Activated naive CD8-positive, alpha-beta T cell treated with anti-CD3 and anti-CD28 coated beads, Interleukin-2, amount 50 U/mL, for 16 hours (primary cell): ENCODE data around the gene TSPAN15.
"Not testable (repeated sequence)": the region's sequence is repeated elsewhere in the genome, so short reads cannot be mapped to it uniquely, and the experiment has no call there.

Experiments
- DNase-seq: peaks from one replicate; pipeline ENCODE4 v3.0.0-alpha.2; 2020; ENCODE audit warnings: low read depth, low spot score

TSPAN15 gene

GRCh38 chr10:69503001-69503895 is 52.0 kb downstream of the TSPAN15 start:
- no peak for DNase-seq

GRCh38 chr10:69503896-69504265 is 52.6 kb downstream of the TSPAN15 start:
- DNase-seq: no peak

GRCh38 chr10:69504576-69505250 is 53.4 kb downstream of the TSPAN15 start:
- no peak for DNase-seq

GRCh38 chr10:69505636-69506318 is 54.5 kb downstream of the TSPAN15 start:
- no peak for DNase-seq

- no peak for DNase-seq
These were observed 55.2 kb downstream of the TSPAN15 start for GRCh38 chr10:69506487-69506833.

GRCh38 chr10:69506834-69507713 is 55.8 kb downstream of the TSPAN15 start:
- DNase-seq: no peak

- no peak for DNase-seq
These were observed 57.6 kb downstream of the TSPAN15 start for GRCh38 chr10:69508738-69509340.

- no peak for DNase-seq
These were observed 61.6 kb downstream of the TSPAN15 start for GRCh38 chr10:69512901-69513300.

- no peak for DNase-seq
These were observed 62.4 kb downstream of the TSPAN15 start for GRCh38 chr10:69513617-69514016.

GRCh38 chr10:69515699-69516259 is 64.5 kb downstream of the TSPAN15 start:
- DNase-seq: peak; percentile 61

- no peak for DNase-seq
These were observed 65.1 kb downstream of the TSPAN15 start for GRCh38 chr10:69516316-69516715.

GRCh38 chr10:69516796-69517195 is 65.5 kb downstream of the TSPAN15 start:
- DNase-seq: no peak

GRCh38 chr10:69517271-69517848 is 66.1 kb downstream of the TSPAN15 start:
- no peak for DNase-seq

- no peak for DNase-seq
These were observed 76.7 kb downstream of the TSPAN15 start for GRCh38 chr10:69527961-69528360.

- no peak for DNase-seq
These were observed 82.4 kb downstream of the TSPAN15 start for GRCh38 chr10:69533658-69534057.

- DNase-seq: not testable (repeated sequence)
These were observed 85.3 kb downstream of the TSPAN15 start for GRCh38 chr10:69536521-69536920.

- no peak for DNase-seq
These were observed 86.2 kb downstream of the TSPAN15 start for GRCh38 chr10:69537449-69537848.

GRCh38 chr10:69538461-69538860 is 87.2 kb downstream of the TSPAN15 start:
- no peak for DNase-seq

GRCh38 chr10:69541463-69541862 is 90.2 kb downstream of the TSPAN15 start:
- no peak for DNase-seq

- no peak for DNase-seq
These were observed 98.7 kb downstream of the TSPAN15 start for GRCh38 chr10:69549959-69550358.
